NB4 (cell line): ENCODE data around the gene FTSJ3.
A peak's percentile ranks its signal among the peaks of the same experiment; 100 is the strongest.

ENCODE experiments used
- DNase-seq: peaks from one replicate; pipeline ENCODE4 v3.0.0; 2010; ENCODE audit warnings: low read depth
- H3K4me3 ChIP-seq: one replicate; pipeline ENCODE4 v1.5.1; 2011; ENCODE audit warnings: mild to moderate bottlenecking, low read depth, low read length, moderate library complexity
- MAX ChIP-seq: IDR thresholded peaks from 2 replicates; pipeline ENCODE4 v1.6.1; 2011; ENCODE audit warnings: low read depth, low read length
- MYC ChIP-seq: IDR thresholded peaks from 2 replicates; pipeline ENCODE4 v1.6.1; 2011; ENCODE audit warnings: low read depth, low read length
- POLR2A ChIP-seq: IDR thresholded peaks from 2 replicates; pipeline ENCODE4 v1.6.1; 2011; ENCODE audit warnings: mild to moderate bottlenecking; ENCODE audit not compliant: insufficient read length; ENCODE audit errors: extremely low read depth
- TF ChIP-seq, protein P1 (sequence below): IDR thresholded peaks from one replicate; pipeline ENCODE4 v1.5.1; 2012; ENCODE audit warnings: low read depth, low read length

FTSJ3 gene

DNA sequence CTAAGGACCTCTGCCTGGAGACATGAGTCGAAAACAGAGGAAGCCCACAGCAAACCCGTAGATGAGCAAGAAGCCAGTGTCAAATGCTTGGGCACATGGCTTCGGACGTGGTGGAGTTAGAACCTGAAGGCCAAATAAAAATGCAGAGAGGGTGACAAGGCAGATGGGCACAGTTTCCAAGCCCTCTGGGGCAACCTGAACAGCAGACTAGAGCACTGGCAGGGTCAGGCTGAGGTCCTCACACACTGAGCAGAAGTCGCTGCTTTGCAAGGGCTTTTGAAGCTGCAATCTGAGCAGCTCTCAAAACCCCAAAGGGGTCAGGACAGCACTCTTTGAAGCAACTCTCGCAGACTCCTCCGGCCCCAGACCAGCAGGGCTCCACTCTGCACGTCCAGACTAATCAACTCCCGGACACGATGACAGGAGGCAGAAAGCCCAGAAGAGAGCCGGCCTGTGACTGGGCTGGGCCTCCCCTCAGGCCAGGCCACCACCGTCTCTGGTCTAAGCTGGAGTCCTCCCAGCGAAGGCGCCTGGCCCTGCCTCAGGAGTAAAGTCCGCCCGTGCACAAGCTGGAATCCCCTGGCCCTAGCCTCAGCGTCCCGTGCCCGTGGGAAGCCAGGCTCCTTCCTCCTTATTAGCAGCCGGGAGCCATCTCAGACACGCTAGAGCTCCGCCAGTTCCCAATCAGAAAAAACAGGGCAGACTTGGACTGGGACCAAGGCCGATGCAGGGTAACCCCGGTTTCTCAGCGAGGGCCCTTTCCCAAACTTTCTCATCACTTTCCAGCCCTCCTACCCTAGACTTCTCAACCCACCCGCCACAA is 14.1 kb upstream of the FTSJ3 start:
- peak; percentile 48 for DNase-seq
- H3K4me3 ChIP-seq = peak overlapping the region; percentile 90
- no peak for TF ChIP-seq POLR2A
- 0 out of 2 replicates have a peak, but pooled peaks have one; percentile 15 for TF ChIP-seq MYC
- 0 out of 2 replicates have a peak, but pooled peaks have one; percentile 20 for TF ChIP-seq MAX
- TF ChIP-seq, protein P1, sequence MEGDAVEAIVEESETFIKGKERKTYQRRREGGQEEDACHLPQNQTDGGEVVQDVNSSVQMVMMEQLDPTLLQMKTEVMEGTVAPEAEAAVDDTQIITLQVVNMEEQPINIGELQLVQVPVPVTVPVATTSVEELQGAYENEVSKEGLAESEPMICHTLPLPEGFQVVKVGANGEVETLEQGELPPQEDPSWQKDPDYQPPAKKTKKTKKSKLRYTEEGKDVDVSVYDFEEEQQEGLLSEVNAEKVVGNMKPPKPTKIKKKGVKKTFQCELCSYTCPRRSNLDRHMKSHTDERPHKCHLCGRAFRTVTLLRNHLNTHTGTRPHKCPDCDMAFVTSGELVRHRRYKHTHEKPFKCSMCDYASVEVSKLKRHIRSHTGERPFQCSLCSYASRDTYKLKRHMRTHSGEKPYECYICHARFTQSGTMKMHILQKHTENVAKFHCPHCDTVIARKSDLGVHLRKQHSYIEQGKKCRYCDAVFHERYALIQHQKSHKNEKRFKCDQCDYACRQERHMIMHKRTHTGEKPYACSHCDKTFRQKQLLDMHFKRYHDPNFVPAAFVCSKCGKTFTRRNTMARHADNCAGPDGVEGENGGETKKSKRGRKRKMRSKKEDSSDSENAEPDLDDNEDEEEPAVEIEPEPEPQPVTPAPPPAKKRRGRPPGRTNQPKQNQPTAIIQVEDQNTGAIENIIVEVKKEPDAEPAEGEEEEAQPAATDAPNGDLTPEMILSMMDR = no peak

DNA sequence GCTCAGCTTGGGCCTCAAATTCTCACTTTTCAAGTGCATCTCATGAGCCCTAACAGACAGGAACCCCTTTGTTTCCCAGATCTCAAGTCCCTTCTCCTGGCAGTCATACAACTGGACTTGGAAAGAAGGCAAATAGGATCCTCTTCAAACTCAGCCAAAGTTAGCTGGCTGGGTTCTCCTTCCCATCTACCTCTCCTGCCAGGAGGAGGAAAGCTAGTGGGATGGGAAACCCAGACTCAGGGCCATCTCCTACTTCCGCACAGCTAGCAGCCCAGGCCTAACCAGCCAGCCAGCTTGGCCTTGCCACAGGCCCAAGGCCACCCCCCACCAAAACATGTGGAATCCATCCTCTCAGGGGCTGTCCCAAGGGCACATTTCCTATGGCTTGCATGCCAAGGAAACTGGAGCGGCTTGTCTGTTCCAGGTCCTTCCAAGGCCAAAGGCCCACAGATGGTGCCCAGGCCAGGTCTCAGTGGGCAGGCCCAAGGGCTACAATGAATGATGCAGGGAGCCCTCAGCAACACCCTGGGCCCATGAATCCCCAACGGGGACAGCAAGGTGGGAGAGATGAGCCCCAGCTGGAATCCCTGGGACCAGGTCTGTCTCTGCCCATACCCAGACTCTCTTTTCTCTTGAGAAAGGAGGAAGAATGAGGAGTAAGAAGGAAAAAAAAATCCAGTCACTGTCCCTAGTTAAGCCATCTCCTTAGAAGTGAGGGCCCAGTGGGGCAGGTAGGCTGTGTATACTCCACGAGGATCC is 13.3 kb upstream of the FTSJ3 start:
- TF ChIP-seq, protein P1 = no peak
- TF ChIP-seq MYC (no peak), POLR2A (no peak)
- H3K4me3 ChIP-seq = peak overlapping the region; percentile 90
- DNase-seq = no peak

DNA sequence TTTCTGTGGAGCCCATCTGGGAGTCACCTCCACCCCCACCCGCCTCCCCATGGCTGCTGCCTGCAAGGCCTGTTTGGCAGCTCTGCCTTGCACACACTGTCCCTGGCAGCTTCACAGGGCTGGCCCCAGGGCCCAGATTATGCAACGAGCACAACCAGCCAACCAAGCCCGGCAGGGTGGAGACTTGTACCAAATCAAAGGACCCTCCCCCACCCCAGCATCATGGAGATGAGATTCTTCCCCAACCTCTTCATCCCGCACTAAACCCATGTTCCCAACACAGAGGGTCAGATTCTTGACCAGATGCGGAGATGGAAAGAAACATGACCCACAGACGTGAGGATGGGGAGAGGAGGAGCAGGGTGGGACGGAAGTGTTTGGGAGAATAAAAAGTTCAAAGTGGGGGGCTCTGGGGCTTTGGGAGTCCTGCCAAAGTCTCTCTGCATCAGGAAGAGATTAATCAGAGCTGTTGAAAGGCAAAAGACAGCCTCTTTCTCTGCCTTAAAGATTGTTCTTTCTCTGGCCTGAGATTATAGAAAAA is 11.2 kb upstream of the FTSJ3 start:
- H3K4me3 ChIP-seq = no peak overlapping the region
- peak; percentile 50 for DNase-seq

DNA sequence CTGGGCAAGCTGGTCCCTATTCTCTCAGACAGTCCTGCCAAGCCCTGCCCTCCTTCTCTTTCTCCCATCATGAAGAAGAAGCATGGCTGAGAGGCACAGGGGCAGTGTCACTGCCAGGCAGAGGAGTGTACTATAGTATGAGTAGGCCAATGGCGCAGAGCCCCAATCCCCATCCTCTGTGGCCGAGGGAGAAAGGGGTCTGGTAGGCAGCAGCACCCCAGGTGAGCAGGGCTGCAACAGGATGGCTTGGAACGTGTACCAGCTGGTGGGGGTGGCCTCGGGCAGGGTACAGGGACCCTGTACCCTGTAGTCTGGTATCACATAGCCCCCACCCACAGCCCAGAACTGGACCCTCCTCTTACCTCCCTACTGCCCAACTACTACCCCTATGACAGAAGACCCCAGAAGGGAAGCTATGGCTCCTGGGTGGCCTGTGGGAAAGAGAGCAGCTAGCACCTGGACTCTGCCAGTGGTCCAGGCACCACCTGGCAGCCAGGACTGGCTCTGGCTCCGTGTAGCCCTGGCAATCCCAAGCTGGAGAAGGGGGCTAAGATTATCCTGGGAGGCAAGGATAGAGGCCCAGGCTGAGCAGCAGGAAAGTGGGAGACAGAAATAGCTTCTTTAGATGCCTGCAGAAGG is 10.6 kb upstream of the FTSJ3 start:
- no peak overlapping the region for H3K4me3 ChIP-seq
- DNase-seq = no peak
- no peak for TF ChIP-seq MAX

More for the DNA sequence above, 11.2 kb upstream of the FTSJ3 start:
- TF ChIP-seq MYC (no peak), POLR2A (no peak), MAX (no peak)
- TF ChIP-seq, protein P1 = no peak

DNA sequence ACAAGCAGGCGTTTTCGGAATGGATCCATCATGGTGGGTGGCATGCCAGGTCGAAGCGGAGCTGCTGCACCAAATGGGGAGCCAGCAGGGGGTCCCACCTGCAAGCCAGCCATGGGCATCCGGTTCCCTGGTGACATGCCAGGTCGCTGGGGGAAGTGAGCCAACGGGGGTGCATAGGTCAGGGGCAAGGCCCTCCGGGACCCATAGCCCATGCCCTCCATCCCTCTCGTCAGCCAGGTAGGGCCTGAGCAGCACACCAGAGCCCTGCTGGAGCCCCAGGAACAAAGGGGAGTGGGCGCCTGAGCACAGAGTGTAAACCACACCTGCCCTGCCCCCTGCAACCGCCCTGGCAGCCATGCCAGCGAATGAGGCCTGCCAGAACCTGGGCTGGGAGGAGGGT is 10.0 kb upstream of the FTSJ3 start:
- no peak for DNase-seq
- no peak overlapping the region for H3K4me3 ChIP-seq
- TF ChIP-seq POLR2A (no peak), MAX (no peak), MYC (no peak)
- TF ChIP-seq, protein P1 = no peak

DNA sequence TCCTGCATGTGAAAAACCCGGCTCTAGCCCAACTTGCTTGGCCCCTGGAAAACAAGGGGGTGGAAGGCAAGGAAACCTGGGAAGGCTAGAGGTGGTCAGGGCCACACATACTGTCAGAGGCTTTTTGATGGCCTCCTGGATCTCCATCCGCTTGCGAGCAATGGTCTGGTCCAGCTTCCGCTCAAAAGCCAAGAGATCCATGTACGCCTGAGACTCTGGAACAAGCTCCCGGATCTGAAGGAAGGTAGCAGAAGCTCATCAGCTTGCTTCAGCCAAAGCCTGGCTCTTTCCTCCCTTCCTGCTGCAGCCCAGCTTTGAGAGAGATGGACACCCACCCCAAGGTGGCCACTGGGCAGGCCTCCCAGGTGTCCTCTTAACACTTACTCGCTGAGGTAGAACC is 9.3 kb upstream of the FTSJ3 start:
- TF ChIP-seq MAX (no peak), MYC (no peak), POLR2A (no peak)
- TF ChIP-seq, protein P1 = no peak
- DNase-seq = no peak

More for the DNA sequence above, 9.3 kb upstream of the FTSJ3 start:
- H3K4me3 ChIP-seq = no peak overlapping the region
